ENCODE data around the gene DPP4.
"Not testable (repeated sequence)": the region's sequence is repeated elsewhere in the genome, so short reads cannot be mapped to it uniquely, and the experiment has no call there.

The DPP4 gene

DNA sequence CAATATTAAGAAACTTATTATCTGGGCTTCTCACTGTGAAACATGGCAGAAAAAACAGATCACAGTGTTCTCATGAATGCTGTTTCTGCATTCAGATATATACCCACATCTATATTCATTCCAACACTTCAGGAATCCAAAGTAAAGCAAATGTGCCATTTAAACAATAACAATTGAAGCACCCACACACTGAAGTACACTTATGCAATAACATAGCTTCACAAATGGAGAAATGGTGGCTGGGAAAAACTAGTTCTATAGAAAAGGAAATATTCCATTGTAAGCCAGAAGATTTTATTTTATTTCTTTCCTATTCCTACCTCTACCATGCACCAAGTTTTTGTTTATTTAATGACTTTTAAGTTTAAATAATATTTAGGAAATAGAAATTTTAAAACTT is 111.9 kb downstream of the DPP4 start:
- Mint-ChIP-seq H3K27me3 (no peaks in the 10 kb centered on the region), H3K4me1 (ENCODE audit: low read depth in 2 of 2) (peaks cover under 1% of the 10 kb centered on the region in 2 donors), H3K27ac (no peak overlapping the region), H3K9me3 (no peaks in the 10 kb centered on the region), H3K4me3 (no peak overlapping the region), H3K36me3 (ENCODE audit: insufficient read depth) (peaks cover 11% of the 10 kb centered on the region)
- ATAC-seq (replicated peaks): no peak
- no peak for DNase-seq

GRCh38 chr2:161961061-161961460 is 113.0 kb downstream of the DPP4 start:
- DNase-seq: no peak
- ATAC-seq (replicated peaks): no peak
- Mint-ChIP-seq H3K27me3 (no peaks in the 10 kb centered on the region), H3K9me3 (no peaks in the 10 kb centered on the region), H3K27ac (no peak overlapping the region), H3K36me3 (ENCODE audit: insufficient read depth) (no peaks in the 10 kb centered on the region), H3K4me1 (ENCODE audit: low read depth in 2 of 2) (peaks cover 9 to 10% of the 10 kb centered on the region in 2 donors), H3K4me3 (no peak overlapping the region)

DNA sequence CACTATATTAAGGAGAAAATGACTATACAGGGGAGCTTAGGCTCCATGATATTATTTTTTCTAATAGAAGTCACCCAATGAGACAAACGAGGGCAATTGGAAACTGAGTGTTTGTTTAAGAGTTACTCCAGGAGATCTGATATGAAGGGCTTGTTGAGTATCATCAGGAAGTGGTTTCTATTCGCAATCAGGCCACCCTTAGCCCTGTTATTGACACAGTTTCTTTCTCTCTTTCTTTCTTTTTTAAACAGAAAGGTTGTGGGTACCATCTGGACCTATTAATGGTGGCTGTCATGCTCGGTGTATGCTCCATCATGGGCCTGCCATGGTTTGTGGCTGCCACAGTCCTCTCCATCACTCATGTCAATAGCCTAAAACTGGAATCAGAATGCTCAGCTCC is 117.3 kb downstream of the DPP4 start:
- ATAC-seq (replicated peaks): peak; percentile 69
- no peaks in the 10 kb centered on the region for H3K9me3 Mint-ChIP-seq
- peaks cover 12% of the 10 kb centered on the region for H3K36me3 Mint-ChIP-seq (ENCODE audit: insufficient read depth)
- H3K27ac Mint-ChIP-seq: peak overlapping the region in 1 of 2 donors; percentile 81
- peaks cover 38 to 41% of the 10 kb centered on the region in 2 donors for H3K4me1 Mint-ChIP-seq (ENCODE audit: low read depth in 2 of 2)
- no peaks in the 10 kb centered on the region for H3K27me3 Mint-ChIP-seq
- no peak for DNase-seq
- peak overlapping the region; percentile 57 to 67 for H3K4me3 Mint-ChIP-seq

- Mint-ChIP-seq H3K27ac (peak overlapping the region in 1 of 2 donors; percentile 54), H3K4me3 (peak overlapping the region in 1 of 2 donors; percentile 14), H3K27me3 (no peaks in the 10 kb centered on the region), H3K4me1 (ENCODE audit: low read depth in 2 of 2) (peaks cover 38 to 41% of the 10 kb centered on the region in 2 donors), H3K36me3 (ENCODE audit: insufficient read depth) (peaks cover 12% of the 10 kb centered on the region), H3K9me3 (no peaks in the 10 kb centered on the region)
- ATAC-seq (replicated peaks): no peak
- no peak for DNase-seq
These were observed 118.8 kb downstream of the DPP4 start for GRCh38 chr2:161955211-161955610.

DNA sequence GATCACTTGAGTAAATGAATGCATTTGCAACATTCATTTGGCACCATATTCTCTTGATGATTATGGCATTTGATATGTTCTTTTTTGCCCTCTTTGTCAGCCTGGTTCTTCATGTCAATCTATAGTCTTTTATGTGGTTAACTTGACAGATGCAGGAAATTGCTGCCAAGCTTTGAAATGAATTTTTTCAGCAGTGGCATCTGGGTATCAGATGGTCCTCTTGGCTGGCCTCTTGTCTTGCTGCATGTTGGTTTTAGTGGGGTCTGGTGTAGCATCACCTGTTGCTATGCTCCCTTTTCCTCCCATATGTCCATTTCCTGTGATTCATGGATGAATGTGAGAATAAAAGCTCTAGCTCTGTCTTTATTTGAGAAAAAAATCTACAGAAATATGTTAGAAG is 119.9 kb downstream of the DPP4 start:
- Mint-ChIP-seq H3K27me3 (no peaks in the 10 kb centered on the region), H3K9me3 (no peaks in the 10 kb centered on the region), H3K36me3 (ENCODE audit: insufficient read depth) (peaks cover 12% of the 10 kb centered on the region), H3K4me1 (ENCODE audit: low read depth in 2 of 2) (peaks cover 41% of the 10 kb centered on the region in 2 donors), H3K27ac (peak overlapping the region in 1 of 2 donors; percentile 79), H3K4me3 (peak overlapping the region; percentile 61 to 72)
- DNase-seq (peak; percentile 13 to 22 (median 17)), ATAC-seq (replicated peaks) (peak; percentile 63)

DNA sequence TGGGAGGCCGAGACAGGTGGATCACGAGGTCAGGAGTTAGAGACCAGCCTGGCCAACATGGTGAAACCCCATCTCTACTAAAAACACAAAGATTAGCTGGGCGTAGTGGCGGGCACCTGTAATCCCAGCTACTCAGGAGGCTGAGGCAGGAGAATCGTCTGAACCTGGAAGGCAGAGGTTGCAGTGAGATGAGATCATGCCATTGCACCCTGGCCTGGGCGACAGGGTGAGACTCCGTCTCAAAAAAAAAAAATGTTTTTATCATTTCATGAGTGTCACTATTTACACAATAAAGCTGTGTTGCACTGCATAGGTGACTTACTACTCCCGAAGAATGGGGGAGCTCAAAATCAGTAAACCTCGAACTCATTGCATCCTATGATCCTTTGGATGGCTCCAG is 120.6 kb downstream of the DPP4 start:
- peaks cover 41% of the 10 kb centered on the region in 2 donors for H3K4me1 Mint-ChIP-seq (ENCODE audit: low read depth in 2 of 2)
- H3K4me3 Mint-ChIP-seq: peak overlapping the region; percentile 61 to 72
- not testable (repeated sequence) for H3K27me3 Mint-ChIP-seq; ATAC-seq (replicated peaks); H3K9me3 Mint-ChIP-seq; DNase-seq
- H3K36me3 Mint-ChIP-seq (ENCODE audit: insufficient read depth): peaks cover 12% of the 10 kb centered on the region
- peak overlapping the region in 1 of 2 donors; percentile 87 for H3K27ac Mint-ChIP-seq

DNA sequence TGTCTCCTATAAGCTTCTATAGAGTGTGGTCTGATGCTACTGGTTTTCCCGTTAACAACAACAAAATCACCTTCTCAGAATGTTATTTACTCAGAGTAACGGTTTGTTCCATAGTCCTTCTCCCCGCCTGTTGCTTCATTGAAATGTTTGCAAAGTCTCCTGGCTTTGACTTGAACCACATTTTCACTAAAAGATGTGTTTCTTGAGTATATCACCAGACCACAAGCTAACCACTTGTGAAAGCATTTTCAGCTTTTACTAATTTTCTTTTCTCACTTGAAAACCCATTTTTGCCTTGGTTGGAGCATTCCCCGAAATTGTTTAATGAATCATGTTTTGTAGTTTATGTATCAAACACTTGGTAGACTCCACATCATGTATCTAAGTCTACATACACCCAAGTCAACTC is 121.2 kb downstream of the DPP4 start:
- Mint-ChIP-seq H3K9me3 (no peaks in the 10 kb centered on the region), H3K27ac (peak overlapping the region in 1 of 2 donors; percentile 87), H3K36me3 (ENCODE audit: insufficient read depth) (peaks cover 12% of the 10 kb centered on the region), H3K4me1 (ENCODE audit: low read depth in 2 of 2) (peaks cover 41% of the 10 kb centered on the region in 2 donors), H3K27me3 (no peaks in the 10 kb centered on the region), H3K4me3 (peak overlapping the region; percentile 61 to 72)
- peak; percentile 59 for ATAC-seq (replicated peaks)
- peak in 2 of 3 experiments; percentile 16 to 21 for DNase-seq

GRCh38 chr2:161947836-161948235 is 126.2 kb downstream of the DPP4 start:
- Mint-ChIP-seq H3K9me3 (no peaks in the 10 kb centered on the region), H3K27ac (peak overlapping the region in 1 of 2 donors; percentile 32), H3K4me1 (ENCODE audit: low read depth in 2 of 2) (peaks cover 9 to 14% of the 10 kb centered on the region in 2 donors), H3K27me3 (no peaks in the 10 kb centered on the region), H3K4me3 (peak overlapping the region in 1 of 2 donors; percentile 30), H3K36me3 (ENCODE audit: insufficient read depth) (peaks cover 2% of the 10 kb centered on the region)
- DNase-seq (no peak), ATAC-seq (replicated peaks) (peak; percentile 44)

DNA sequence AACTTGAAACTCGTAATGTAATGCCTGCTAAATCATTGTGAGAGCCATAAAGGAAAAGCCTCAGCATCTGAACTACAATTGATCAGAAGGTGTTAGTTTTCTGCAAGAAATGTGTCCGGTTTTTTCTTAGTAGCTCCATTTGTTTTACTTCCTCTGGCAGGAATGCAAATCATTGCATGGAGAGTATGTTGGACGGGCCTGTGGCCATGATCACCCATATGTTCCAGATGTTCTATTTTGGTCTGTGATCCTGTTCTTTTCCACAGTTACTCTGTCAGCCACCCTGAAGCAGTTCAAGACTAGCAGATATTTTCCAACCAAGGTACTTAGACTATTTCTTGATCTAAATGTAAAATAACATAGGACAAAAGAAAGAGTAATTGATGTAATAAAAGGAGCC is 126.6 kb downstream of the DPP4 start:
- H3K4me3 Mint-ChIP-seq: no peak overlapping the region

DNA sequence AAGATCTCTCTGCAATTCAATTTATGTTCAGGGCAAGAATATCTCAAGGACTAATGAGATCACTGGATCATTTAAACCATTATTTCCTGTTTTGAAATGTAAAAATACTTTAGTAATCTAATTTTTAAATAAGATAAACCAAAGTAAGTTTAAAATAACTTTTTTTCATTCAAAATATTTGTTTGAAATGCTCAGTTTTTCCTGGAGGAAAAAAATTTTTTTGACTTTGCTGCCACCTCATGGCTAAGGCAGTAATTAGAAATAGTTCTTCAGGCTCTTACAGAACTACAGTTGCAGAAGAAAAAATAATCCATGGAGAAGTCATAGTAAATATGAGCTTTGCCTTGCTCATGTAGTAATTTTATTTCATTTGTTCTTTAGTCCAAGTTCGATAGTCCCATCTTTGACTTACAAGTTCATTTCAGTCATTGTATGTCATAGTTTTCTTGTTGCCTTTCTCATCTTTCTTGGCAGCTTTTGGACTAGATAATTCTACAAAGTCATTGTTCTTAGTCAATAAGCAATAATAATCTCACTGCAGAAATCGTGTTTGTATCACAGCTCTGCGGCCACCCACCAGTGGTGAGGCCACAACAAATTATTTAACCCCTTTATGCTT is 127.4 kb downstream of the DPP4 start:
- peak in 1 of 3 experiments; percentile 18 for DNase-seq
- no peak overlapping the region for H3K27ac Mint-ChIP-seq
- no peak overlapping the region for H3K4me3 Mint-ChIP-seq
- H3K36me3 Mint-ChIP-seq (ENCODE audit: insufficient read depth): no peaks in the 10 kb centered on the region
- H3K27me3 Mint-ChIP-seq: no peaks in the 10 kb centered on the region
- H3K4me1 Mint-ChIP-seq (ENCODE audit: low read depth in 2 of 2): peaks cover 0 to 6% of the 10 kb centered on the region in 2 donors
- peak; percentile 45 for ATAC-seq (replicated peaks)
- H3K9me3 Mint-ChIP-seq: no peaks in the 10 kb centered on the region

More for the DNA sequence above, 126.6 kb downstream of the DPP4 start:
- no peaks in the 10 kb centered on the region for H3K36me3 Mint-ChIP-seq (ENCODE audit: insufficient read depth)
- DNase-seq (no peak), ATAC-seq (replicated peaks) (no peak)
- H3K4me1 Mint-ChIP-seq (ENCODE audit: low read depth in 2 of 2): peaks cover 5 to 10% of the 10 kb centered on the region in 2 donors
- H3K27ac Mint-ChIP-seq: peak overlapping the region in 1 of 2 donors; percentile 32
- no peaks in the 10 kb centered on the region for H3K27me3 Mint-ChIP-seq
- H3K9me3 Mint-ChIP-seq: no peaks in the 10 kb centered on the region

GRCh38 chr2:161943011-161943410 is 131.0 kb downstream of the DPP4 start:
- no peaks in the 10 kb centered on the region for H3K27me3 Mint-ChIP-seq
- H3K4me1 Mint-ChIP-seq (ENCODE audit: low read depth in 2 of 2): peaks cover 0 to 14% of the 10 kb centered on the region in 2 donors

More at GRCh38 chr2:161943011-161943410, 131.0 kb downstream of the DPP4 start:
- Mint-ChIP-seq H3K4me3 (no peak overlapping the region), H3K27ac (no peak overlapping the region), H3K9me3 (no peaks in the 10 kb centered on the region), H3K36me3 (ENCODE audit: insufficient read depth) (peaks cover 3% of the 10 kb centered on the region)
- ATAC-seq (replicated peaks) (no peak), DNase-seq (no peak)
